HepG2 (cell line): Measurements from ENCODE around the gene CALML6. TPM values are rescaled to one million over a fixed set of nuclear protein-coding genes. Genes with fewer than 3 reads are reported as not detected.

ENCODE experiments used
- CREM ChIP-seq, 2 experiments: sonication (generic) in 1 of 2; formaldehyde crosslinking in 1 of 2; IDR thresholded peaks; 2 replicates each; pipeline versions ENCODE4 v1.4.0 to v1.6.1; 2016 to 2020; ENCODE audit warnings: antibody characterized with exemption in 1 of 2, mild to moderate bottlenecking in 1 of 2, missing genetic modification reagents in 1 of 2
- GFI1 ChIP-seq: sonication (generic); formaldehyde crosslinking; IDR thresholded peaks from 2 replicates; pipeline ENCODE4 v1.5.0; 2020; ENCODE audit warnings: missing genetic modification reagents, mild to moderate bottlenecking, borderline replicate concordance
- HNRNPL ChIP-seq: fragments of 200-400 bp; formaldehyde crosslinking; IDR thresholded peaks from 2 replicates; pipeline ENCODE4 v1.6.1; 2017; ENCODE audit warnings: mild to moderate bottlenecking, low read depth, low read length
- NR2F2 ChIP-seq: IDR thresholded peaks from 2 replicates; pipeline ENCODE4 v1.6.1; 2012; ENCODE audit warnings: low read depth, inconsistent platforms, borderline replicate concordance
- RAD21 ChIP-seq: fragments of 450-650 bp; formaldehyde crosslinking; IDR thresholded peaks from 2 replicates; pipeline ENCODE4 v1.5.0; 2020; ENCODE audit warnings: mild to moderate bottlenecking
- REPIN1 ChIP-seq: sonication (generic); formaldehyde crosslinking; IDR thresholded peaks from 2 replicates; pipeline ENCODE4 v1.8.0; 2022; ENCODE audit warnings: missing genetic modification reagents, low read depth, mild to moderate bottlenecking, borderline replicate concordance
- SP1 ChIP-seq, 2 experiments: fragments of 450-650 bp in 1 of 2; sonication (generic) in 1 of 2; formaldehyde crosslinking in 1 of 2; IDR thresholded peaks; 2 replicates each; pipeline versions ENCODE4 v1.4.0 to v1.6.1; 2016 to 2020; ENCODE audit warnings: missing genetic modification reagents in 1 of 2
- XRCC5 ChIP-seq: fragments of 200-400 bp; formaldehyde crosslinking; optimal IDR thresholded peaks from 2 replicates; pipeline ENCODE3; 2017; ENCODE audit warnings: mild to moderate bottlenecking, low read length
- ZBTB26 ChIP-seq: IDR thresholded peaks from 2 replicates; pipeline ENCODE4 v1.6.1; 2016; ENCODE audit warnings: missing compliant biosample characterization, missing genetic modification reagents, borderline replicate concordance
- ZBTB4 ChIP-seq: sonication (generic); formaldehyde crosslinking; IDR thresholded peaks from 2 replicates; pipeline ENCODE4 v1.4.0; 2020; ENCODE audit warnings: missing genetic modification reagents, mild to moderate bottlenecking, borderline replicate concordance
- ZMAT3 ChIP-seq: sonication (generic); formaldehyde crosslinking; conservative IDR thresholded peaks from 2 replicates; pipeline ENCODE4 v1.7.0; 2021; ENCODE audit warnings: missing genetic modification reagents
- ZMYM2 ChIP-seq: sonication (generic); formaldehyde crosslinking; IDR thresholded peaks from 2 replicates; pipeline ENCODE4 v1.8.0; 2022; ENCODE audit warnings: mild to moderate bottlenecking, missing genetic modification reagents
- ZNF224 ChIP-seq: sonication (generic); formaldehyde crosslinking; IDR thresholded peaks from 2 replicates; pipeline ENCODE4 v1.5.0; 2020; ENCODE audit warnings: mild to moderate bottlenecking, missing genetic modification reagents
- ZNF235 ChIP-seq: sonication (generic); formaldehyde crosslinking; IDR thresholded peaks from 2 replicates; pipeline ENCODE4 v1.8.1; 2023; ENCODE audit warnings: mild to moderate bottlenecking, missing genetic modification reagents, borderline replicate concordance
- ZNF431 ChIP-seq: sonication (generic); formaldehyde crosslinking; IDR thresholded peaks from 2 replicates; pipeline ENCODE4 v1.9.0; 2022; ENCODE audit warnings: missing genetic modification reagents, low read depth, mild to moderate bottlenecking, borderline replicate concordance
- ZNF773 ChIP-seq: sonication (generic); formaldehyde crosslinking; IDR thresholded peaks from 2 replicates; pipeline ENCODE4 v1.4.0; 2020; ENCODE audit warnings: missing genetic modification reagents, borderline replicate concordance
- ZNF777 ChIP-seq: sonication (generic); formaldehyde crosslinking; IDR thresholded peaks from 2 replicates; pipeline ENCODE4 v1.4.0; 2020; ENCODE audit warnings: missing genetic modification reagents
- ZNF883 ChIP-seq: sonication (generic); formaldehyde crosslinking; IDR thresholded peaks from 2 replicates; pipeline ENCODE4 v1.5.1; 2020; ENCODE audit warnings: mild to moderate bottlenecking, missing genetic modification reagents; ENCODE audit errors: not compliant biosample characterization
- polyA plus RNA-seq, 8 experiments: library from polyadenylated mRNA; depleted of rRNA in 3 of 8; stranded (reverse) in 7 of 8; unstranded in 1 of 8; fragments of >200 nt; fragmentation: Illumina TruSeq in 4 of 8; extraction: Trizol in 4 of 8; gene quantifications; 2 replicates each; pipeline versions ENCODE4 v1.2.1 to v1.2.3, GENCODE V29; 2011 to 2016; ENCODE audit warnings: low read depth in 4 of 8, missing spikeins in 1 of 8, mixed read lengths in 1 of 8; ENCODE audit not compliant: insufficient read depth in 1 of 8
- total RNA-seq, 5 experiments: library from RNA; depleted of rRNA; stranded (reverse); fragments of >200 nt; fragmentation: Illumina TruSeq; extraction: Trizol; gene quantifications; 2 replicates each; pipeline ENCODE4 v1.2.3, GENCODE V29; 2016; ENCODE audit warnings: low read depth in 1 of 5
- TF ChIP-seq, protein P1 (sequence below): sonication (generic); formaldehyde crosslinking; conservative IDR thresholded peaks from 2 replicates; pipeline ENCODE4 v1.8.1; 2023; ENCODE audit warnings: missing genetic modification reagents
- TF ChIP-seq, protein P2 (sequence below): sonication (generic); formaldehyde crosslinking; conservative IDR thresholded peaks from 2 replicates; pipeline ENCODE4 v1.8.0; 2022; ENCODE audit warnings: mild to moderate bottlenecking, moderate library complexity, missing genetic modification reagents

Gene CALML6
- total and polyA plus RNA-seq, 2 of the 13 experiments (the other 11 are each of a cell fraction or from before 2014, with no cell fraction given) = 0.11 to 0.12 TPM

DNA sequence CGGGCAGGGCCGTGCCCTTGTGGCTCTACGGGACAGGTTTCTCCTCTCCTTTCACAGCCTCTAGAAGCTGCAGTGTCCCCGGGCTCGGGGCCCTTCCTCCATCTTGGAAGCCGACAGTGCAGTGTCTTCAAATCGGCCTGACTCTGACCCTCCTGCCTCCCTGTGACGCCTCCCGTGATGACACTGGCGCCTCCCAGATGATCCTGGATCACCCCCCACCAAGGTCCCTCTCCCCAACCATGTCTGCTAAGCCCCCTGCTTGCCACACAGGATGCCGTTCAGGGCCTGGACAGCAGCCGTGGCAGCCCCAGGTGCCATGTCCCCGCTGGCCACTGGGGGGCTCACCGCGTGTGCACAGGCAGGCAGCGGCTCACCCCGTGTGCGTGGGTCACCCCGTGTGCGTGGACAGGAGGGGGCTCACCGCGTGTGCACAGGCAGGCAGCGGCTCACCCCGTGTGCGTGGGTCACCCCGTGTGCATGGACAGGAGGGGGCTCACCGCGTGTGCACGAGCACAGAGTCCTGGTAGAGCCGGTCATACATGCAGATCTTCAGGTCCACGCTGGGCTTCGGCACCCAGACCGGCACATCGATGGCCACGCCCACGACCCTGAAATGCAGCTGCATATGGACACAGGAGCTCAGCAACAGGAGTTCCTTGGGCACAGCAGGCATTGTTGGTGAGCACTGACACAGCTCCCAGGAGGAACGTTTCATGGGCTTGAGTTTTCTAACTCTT is 28.9 kb downstream of the CALML6 start (continued):
- TF ChIP-seq ZNF773 (CRISPR knock-in tag) = no peak
- no peak for TF ChIP-seq ZNF224 (CRISPR knock-in tag)
- peak; percentile 46; the same call in 1 of the 2 replicates for TF ChIP-seq REPIN1 (CRISPR knock-in tag)
- TF ChIP-seq XRCC5 = peak; percentile 58
- TF ChIP-seq NR2F2 = no peak; the same call in 1 of the 2 replicates
- no peak for TF ChIP-seq SP1 (IDR thresholded peaks at IDR 0.05)
- TF ChIP-seq SP1 (CRISPR knock-in tag; IDR thresholded peaks at IDR 0.05) = peak; percentile 70
- TF ChIP-seq HNRNPL = 0 out of 2 replicates have a peak, but pooled peaks have one; percentile 47
- no peak for TF ChIP-seq GFI1 (CRISPR knock-in tag)
- no peak for TF ChIP-seq ZBTB26 (CRISPR knock-in tag)
- peak; percentile 44 for TF ChIP-seq ZNF883 (CRISPR knock-in tag)
- TF ChIP-seq ZMAT3 (CRISPR knock-in tag) = peak; percentile 9; the same call in 1 of the 2 replicates
- TF ChIP-seq ZNF235 (CRISPR knock-in tag) = no peak
- TF ChIP-seq ZBTB4 (CRISPR knock-in tag) = no peak
- TF ChIP-seq RAD21 = peak; percentile 70
- peak; percentile 84 for TF ChIP-seq ZMYM2 (CRISPR knock-in tag)
- peak; percentile 50; the same call in 1 of the 2 replicates for TF ChIP-seq ZNF777 (CRISPR knock-in tag)
- 0 out of 2 replicates have a peak, but pooled peaks have one; percentile 4 for TF ChIP-seq ZNF431 (CRISPR knock-in tag)
- TF ChIP-seq CREM (IDR thresholded peaks at IDR 0.05) = no peak
- TF ChIP-seq CREM (CRISPR knock-in tag; IDR thresholded peaks at IDR 0.05) = no peak
- TF ChIP-seq, protein P1, sequence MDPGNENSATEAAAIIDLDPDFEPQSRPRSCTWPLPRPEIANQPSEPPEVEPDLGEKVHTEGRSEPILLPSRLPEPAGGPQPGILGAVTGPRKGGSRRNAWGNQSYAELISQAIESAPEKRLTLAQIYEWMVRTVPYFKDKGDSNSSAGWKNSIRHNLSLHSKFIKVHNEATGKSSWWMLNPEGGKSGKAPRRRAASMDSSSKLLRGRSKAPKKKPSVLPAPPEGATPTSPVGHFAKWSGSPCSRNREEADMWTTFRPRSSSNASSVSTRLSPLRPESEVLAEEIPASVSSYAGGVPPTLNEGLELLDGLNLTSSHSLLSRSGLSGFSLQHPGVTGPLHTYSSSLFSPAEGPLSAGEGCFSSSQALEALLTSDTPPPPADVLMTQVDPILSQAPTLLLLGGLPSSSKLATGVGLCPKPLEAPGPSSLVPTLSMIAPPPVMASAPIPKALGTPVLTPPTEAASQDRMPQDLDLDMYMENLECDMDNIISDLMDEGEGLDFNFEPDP = no peak
- TF ChIP-seq, protein P2, sequence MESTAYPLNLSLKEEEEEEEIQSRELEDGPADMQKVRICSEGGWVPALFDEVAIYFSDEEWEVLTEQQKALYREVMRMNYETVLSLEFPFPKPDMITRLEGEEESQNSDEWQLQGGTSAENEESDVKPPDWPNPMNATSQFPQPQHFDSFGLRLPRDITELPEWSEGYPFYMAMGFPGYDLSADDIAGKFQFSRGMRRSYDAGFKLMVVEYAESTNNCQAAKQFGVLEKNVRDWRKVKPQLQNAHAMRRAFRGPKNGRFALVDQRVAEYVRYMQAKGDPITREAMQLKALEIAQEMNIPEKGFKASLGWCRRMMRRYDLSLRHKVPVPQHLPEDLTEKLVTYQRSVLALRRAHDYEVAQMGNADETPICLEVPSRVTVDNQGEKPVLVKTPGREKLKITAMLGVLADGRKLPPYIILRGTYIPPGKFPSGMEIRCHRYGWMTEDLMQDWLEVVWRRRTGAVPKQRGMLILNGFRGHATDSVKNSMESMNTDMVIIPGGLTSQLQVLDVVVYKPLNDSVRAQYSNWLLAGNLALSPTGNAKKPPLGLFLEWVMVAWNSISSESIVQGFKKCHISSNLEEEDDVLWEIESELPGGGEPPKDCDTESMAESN (CRISPR knock-in tag) = peak; percentile 81; the same call in 1 of the 2 replicates
